Subcutaneous adipose tissue (tissue), 4 donors: ENCODE data around the gene BPIFB2. TPM values are rescaled to one million over a fixed set of nuclear protein-coding genes. Genes with fewer than 3 reads are reported as not detected.

Experiments used
- CTCF ChIP-seq: fragments of 450-650 bp; IDR thresholded peaks from one replicate; pipeline ENCODE4 v1.5.1; 2016; ENCODE audit warnings: low read depth, mild to moderate bottlenecking, control low read depth, antibody characterized with exemption, moderate library complexity
- total RNA-seq, 4 donors: library from RNA; depleted of rRNA; stranded (reverse); fragments of >200 nt; gene quantifications; one replicate each; pipeline ENCODE4 v1.1.0, GENCODE V29; 2016

BPIFB2 gene
- total RNA-seq, 4 donors from 2014 or later, result not detected

- TF ChIP-seq CTCF, result no peak
Observed at GRCh38 chr20:33020278-33021161, 13.0 kb downstream of the BPIFB2 start.

- TF ChIP-seq CTCF, result no peak
Observed at GRCh38 chr20:33021879-33022278, 14.4 kb downstream of the BPIFB2 start.

- no peak for TF ChIP-seq CTCF
Observed at GRCh38 chr20:33022289-33022688, 14.8 kb downstream of the BPIFB2 start.

DNA sequence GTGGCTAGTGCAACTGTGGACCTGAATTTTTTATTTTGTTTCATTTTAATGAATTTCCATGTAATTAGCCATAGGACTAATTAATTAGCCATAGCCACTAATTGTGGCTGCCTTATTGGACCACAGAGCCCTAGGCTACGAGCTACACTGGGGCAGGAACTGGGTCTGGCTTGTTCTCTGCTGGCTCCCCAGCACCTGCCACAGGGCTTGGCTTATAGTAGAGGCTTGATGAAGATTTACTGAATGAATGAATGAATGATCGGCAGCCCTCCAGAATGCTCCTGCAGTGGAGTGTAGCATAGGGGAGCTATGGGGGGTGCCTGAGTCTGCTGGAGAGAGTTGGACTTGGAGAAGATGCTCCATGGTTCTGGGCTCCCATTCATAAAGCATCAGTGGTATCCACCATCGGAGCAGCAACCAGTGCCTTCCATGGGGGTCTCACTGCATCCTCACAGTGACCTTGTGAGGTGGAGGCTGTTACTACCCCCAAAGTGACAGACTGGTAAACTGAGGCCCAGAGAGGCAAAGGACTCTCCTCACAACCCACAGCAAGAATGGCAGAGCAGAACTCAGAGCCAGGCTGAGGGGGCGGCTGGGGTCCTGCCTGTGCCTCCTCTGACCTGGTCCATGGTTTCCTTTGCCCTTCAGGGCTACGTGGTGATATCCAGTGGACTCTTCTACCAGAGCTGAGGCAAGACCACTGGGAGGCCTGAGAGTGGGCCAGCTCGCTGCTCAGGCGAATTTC, 15.4 kb downstream of the BPIFB2 start:
- TF ChIP-seq CTCF, result no peak

DNA sequence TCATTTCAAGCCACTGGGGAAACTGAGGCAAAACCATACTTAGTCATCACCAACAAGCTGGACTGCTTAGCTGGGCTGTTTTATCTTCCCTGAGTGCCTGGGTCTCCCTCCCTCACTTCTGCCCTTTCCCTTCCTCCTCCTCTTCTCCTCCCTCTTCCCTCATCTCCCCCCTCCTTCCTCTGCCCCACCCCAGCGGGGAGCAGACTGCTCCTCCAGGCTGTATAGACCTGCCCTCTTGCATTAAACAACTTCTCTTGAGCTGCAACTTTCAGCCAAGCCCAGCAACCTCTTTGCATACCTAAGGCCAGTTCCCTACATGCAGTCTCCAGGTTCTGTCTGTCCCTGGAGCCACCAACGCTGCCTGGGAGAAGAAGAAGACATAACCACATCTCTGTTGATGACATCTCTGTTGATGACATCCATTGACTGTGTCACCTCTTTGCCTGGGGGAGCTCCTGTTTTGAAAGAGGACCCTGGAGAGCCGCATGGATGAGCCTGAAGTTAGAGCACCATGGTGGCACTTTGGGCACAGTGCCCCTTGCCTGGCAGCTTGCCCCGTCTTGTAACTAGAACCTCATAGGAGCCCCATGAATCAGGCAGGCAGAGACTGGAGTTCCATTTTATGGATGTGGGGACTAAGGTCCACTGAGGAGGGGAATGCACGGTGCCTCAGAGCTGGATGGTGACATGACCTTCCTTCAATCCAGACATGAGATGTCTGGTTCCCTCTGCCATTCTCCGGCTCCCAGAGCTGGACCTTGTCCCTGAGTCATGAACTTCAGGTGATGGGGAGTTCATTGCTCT, 16.1 kb downstream of the BPIFB2 start:
- TF ChIP-seq CTCF, result no peak

DNA sequence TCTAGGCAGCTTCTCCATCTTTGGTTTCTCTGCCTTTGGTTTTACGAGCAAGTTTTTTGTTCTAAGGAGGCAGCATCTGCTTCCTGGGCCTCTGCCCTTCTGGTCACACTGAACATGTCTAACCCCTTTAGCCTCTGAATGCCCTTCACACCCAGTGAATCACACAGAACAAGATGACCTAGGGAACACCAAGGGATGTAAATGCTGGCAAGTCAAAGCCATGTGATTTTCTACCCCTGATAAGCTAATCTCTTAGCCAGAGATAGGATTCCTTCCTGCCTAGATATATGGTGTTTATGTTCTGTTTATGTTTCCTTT, 16.7 kb downstream of the BPIFB2 start:
- no peak for TF ChIP-seq CTCF
